HEK293T (cell line): ENCODE measurements around the gene RNF169.

Experiments
- ARNT ChIP-seq: fragments of 450-650 bp; IDR thresholded peaks from 2 replicates; pipeline ENCODE4 v1.6.1; 2017; ENCODE audit warnings: mild to moderate bottlenecking
- FOXA1 ChIP-seq: fragments of 450-650 bp; IDR thresholded peaks from 2 replicates; pipeline ENCODE4 v1.6.1; 2016; ENCODE audit warnings: mild to moderate bottlenecking
- FOXK2 ChIP-seq: fragments of 450-650 bp; IDR thresholded peaks from 2 replicates; pipeline ENCODE4 v1.6.1; 2016; ENCODE audit warnings: mild to moderate bottlenecking
- FOXM1 ChIP-seq: fragments of 450-650 bp; IDR thresholded peaks from 2 replicates; pipeline ENCODE4 v1.6.1; 2017; ENCODE audit warnings: mild to moderate bottlenecking, borderline replicate concordance
- SP1 ChIP-seq: fragments of 450-650 bp; IDR thresholded peaks from 2 replicates; pipeline ENCODE4 v1.6.1; 2017
- SUZ12 ChIP-seq: fragments of 450-650 bp; IDR thresholded peaks from 2 replicates; pipeline ENCODE4 v1.6.1; 2016; ENCODE audit warnings: mild to moderate bottlenecking
- TARDBP ChIP-seq: fragments of 450-650 bp; IDR thresholded peaks from 2 replicates; pipeline ENCODE4 v1.6.1; 2016
- TF ChIP-seq, protein P1 (sequence below): fragments of 450-650 bp; IDR thresholded peaks from 2 replicates; pipeline ENCODE4 v1.6.1; 2016

DNA sequence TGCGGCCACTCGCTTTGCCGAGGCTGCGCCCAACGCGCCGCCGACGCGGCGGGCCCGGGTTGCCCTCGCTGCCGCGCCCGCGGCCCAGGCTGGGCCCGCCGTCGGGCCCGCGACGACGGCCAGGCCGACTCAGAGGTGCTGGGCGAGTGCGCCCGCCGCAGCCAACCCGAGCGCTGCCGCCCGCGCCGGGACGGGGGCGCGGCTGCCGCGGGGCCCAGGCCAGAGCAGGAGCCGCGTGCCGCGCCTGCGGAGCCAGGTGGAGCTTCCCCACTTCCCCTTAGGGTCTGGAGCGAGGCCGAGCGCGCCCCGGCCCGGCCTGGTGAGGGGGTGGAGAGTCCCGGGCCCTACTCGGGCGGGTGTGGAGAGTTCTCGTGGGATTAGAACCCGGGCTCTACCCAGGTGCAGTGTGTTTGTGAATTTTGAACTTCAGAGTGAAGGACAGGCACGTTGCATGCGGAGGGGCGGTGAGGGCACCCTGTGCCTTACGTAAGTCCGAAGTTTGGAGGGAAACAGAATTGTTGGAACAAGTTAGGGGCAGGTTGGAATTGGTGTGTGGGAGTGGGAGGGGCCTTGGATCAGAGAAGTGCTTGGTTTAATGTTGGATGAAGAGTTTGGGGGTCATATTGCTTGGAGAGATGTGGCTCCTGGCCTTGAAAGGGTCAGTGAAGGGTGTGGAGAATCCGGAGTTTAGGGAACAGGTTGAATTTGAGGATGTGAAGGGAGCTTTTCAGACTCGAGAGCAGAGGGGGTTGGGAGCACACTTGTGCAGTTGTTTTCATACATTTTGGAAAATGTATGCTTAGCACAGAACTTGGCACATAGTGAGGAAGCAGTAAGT is 697 bp downstream of the RNF169 start:
- TF ChIP-seq FOXK2 (no peak), SUZ12 (no peak), FOXM1 (no peak), ARNT (no peak), TARDBP (no peak), FOXA1 (no peak), SP1 (no peak)
- TF ChIP-seq, protein P1, sequence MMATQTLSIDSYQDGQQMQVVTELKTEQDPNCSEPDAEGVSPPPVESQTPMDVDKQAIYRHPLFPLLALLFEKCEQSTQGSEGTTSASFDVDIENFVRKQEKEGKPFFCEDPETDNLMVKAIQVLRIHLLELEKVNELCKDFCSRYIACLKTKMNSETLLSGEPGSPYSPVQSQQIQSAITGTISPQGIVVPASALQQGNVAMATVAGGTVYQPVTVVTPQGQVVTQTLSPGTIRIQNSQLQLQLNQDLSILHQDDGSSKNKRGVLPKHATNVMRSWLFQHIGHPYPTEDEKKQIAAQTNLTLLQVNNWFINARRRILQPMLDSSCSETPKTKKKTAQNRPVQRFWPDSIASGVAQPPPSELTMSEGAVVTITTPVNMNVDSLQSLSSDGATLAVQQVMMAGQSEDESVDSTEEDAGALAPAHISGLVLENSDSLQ: no peak
